Mucosa of gallbladder (tissue), 1 donor: ENCODE measurements around the gene SRP68. TPM values are rescaled to one million over a fixed set of nuclear protein-coding genes. Genes with fewer than 3 reads are reported as not detected.

ENCODE experiments used
- DNase-seq: peaks from one replicate; pipeline ENCODE4 v3.0.0-alpha.2; 2020; ENCODE audit warnings: low spot score
- total RNA-seq: library from RNA; stranded (reverse); gene quantifications from one replicate; pipeline ENCODE4 v1.2.1, GENCODE V29; 2021
- donor health status: DM: no; HTN: no; CAD: no.

SRP68 gene
- 69.8 TPM for total RNA-seq

DNA sequence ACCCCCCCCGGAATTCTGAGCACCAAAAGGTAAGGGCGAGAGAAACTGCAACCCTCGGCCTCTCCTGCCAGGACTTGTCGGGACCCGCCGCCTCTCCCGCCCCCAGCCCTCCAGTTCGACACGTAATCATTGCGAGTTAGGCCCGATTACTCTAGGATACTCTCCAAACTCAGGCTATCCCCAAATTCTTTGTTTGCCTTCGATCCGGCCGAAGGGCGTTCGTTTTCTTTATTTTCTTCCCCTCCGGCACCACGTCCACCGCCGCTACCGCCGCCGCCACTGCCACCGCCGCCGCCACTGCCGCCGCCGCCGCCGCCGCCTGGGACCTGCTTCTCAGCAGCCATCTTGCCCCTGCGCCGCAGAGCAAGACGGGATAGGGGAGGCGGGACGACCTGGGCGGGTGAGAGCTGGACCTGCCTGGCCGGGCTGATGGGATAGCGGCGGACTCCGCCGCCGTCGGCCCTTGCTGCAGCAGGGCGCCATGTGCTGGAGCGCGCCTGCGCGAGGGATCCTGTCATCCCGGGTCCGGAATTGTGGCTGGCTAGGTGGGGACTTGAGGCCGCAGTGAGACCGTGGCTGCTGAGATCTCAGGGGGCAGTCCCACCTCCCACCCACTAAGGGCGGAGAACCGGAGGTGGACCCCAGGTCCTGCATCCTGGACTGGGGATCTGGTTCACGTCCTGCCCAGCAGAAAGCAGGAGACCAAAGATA is at the start of gene SRP68:
Gene SRP68 (minus strand): TSS at position 370 of the 711 bp plus-strand sequence. CDS start 26 bp downstream, at position 344.
- DNase-seq, result peak; percentile 94

DNA sequence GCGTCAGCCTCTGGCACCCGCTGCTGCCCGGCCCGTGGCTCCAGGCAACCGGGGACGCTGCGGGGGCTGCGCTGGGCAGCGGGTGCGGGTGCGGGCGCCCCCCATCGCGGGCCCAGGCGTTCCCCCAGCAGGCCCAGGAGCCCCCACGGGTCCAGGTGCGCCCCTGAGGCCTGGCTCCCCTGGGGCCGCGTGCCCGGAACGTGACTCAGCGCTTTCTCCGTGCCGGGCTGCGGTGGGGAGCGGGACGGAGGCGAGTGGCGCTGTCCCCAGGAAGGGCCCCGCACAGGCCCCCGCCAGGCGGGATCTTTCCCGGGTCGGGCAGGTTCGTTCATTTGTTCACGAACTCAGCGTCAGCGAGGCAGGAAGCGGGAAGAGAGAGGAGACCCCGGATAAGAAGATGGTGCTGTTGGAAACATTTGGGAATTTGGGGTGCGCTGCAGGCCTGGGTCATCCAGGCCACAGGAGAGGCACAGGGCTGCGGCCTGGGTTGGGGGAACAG is 49.7 kb upstream of the SRP68 start:
- DNase-seq, result no peak

DNA sequence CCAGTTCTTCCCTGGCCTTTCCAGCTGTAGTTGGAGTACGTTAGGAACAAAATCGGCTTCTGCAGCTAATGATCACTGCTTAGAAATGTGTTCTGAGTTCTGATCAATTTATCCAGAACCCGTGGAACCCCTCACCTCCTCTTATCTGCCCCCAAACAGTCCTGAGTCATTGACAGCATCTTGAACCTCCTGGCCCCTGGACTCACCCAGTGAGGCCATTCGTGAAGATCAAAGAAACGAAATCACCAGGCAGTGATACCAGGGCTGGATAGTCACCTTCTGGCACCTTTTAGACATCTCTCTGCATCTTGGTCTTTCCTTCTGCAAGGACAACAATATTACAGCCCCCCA is 48.3 kb upstream of the SRP68 start:
- DNase-seq, result no peak

DNA sequence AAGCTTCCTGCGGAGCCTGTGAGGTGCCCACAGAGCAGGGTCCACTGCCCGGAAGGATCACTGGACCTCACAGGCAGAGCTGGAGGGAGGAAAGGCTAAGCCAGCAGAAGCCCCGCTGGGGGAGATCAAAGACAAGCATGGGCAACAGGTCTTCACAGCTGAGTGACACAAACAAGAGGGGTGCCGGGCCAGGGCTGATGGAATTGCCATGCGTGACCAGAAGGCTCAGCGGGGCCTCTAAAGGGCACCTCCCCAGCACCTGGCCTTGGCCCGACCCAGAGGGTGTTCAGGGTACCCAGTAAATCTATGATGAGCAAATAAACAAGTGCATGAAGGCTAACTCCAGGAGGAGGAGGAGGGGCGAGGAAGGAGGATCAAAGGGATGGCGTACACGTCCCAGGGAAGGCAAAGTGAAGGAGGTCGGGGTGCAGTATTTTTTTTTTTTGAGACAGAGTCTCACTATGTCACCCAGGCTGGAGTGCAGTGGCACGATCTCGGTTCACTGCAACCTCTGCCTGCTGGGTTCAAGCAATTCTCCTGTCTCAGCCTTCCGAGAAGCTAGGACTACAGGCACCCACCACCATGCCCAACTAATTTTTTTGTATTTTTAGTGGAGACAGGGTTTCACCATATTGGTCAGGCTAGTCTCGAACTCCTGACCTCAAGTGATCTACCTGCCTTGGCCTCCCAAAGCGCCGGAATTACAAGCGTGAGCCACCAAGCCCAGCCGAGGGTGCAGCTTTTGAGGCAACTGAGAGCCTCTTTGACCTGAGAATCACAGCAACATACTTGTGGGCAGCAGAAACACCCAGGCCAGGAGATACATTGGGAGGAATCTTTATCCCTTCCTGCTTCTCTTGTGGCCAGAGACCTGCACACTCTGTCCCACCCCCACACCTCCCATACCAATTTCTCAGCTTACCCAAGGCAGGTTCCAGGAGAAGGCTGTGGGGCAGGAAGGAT is 47.4 kb upstream of the SRP68 start:
- no peak for DNase-seq

DNA sequence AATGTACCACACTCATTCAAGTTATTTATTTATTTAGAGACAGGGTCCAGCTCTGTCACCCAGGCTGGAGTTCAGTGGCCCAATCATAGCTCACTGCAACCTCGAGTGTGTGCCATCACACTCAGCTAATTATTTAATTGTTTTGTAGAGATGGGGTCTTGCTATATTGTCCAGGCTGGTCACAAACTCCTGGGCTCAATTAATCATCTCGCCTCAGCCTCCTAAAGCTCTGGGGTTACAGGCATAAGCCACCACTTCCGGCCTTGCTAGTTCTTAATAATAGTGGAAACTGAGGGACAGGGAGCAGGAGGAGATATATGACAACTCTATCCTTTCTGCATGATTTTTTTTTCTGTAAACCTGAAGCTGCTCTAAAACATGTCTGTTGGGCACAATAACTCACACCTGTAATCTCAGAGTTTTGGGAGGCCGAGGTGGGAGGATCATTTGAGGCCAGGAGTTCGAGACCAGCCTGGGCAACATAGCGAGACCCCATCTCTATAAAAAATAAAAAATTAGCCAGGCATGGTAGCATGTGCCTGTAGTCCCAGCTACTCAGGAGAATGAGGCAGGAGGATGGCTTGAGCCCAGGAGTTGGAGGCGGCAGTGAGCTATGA is 42.9 kb upstream of the SRP68 start:
- no peak for DNase-seq

DNA sequence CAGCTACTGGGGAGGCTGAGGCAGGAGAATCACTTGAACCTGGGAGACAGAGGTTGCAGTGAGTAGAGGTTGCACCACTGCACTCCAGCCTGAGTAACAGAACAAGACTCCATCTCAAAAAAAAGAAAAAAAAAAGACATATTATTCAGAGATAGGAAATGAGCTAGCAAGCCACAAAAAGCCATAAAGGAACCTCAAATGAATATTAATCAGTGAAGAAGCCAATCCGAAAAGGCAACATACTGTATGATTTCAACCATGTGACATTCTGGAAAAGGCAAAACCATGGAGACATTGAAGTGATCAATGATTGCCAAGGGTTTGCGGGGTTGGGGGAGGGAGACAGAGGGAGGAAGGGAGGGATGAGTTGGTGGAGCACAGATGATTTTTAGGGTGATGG is 39.6 kb upstream of the SRP68 start:
- no peak for DNase-seq

DNA sequence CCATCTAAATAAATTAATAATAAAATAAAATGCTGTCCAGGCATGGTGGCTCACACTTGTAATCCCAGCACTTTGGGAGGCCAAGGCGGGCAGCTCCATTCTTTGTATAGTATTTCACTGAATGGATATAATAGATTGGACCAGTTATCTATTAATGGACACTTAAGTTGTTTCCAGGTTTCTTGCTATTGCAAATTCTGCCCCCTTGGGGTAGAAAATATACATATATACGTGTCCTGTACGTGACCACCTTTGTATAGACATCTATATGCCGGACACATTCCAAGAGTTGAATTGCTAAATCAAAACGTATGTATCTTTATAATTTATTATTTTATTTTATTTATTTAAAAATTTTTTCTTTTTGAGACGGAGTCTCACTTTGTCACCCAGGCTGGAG is 35.2 kb upstream of the SRP68 start:
- DNase-seq, result no peak

DNA sequence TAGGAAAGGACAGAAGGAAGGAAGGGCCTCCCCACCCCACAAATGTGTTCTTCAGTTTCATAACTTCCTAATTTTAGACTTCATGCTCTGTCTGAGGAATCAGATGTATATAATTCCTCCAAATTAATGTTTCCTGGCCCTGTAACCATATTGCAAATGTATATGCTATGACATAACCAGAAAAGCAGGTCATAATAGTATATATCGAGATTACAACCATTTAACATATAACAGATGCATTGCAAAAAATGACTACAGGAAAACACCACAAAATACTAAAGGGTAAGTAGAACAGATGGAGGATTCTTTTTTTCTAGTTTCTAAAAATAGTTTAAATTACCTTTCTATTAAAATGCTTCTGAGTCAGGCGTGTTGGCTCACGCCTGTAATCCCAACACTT is 34.4 kb upstream of the SRP68 start:
- DNase-seq, result no peak

DNA sequence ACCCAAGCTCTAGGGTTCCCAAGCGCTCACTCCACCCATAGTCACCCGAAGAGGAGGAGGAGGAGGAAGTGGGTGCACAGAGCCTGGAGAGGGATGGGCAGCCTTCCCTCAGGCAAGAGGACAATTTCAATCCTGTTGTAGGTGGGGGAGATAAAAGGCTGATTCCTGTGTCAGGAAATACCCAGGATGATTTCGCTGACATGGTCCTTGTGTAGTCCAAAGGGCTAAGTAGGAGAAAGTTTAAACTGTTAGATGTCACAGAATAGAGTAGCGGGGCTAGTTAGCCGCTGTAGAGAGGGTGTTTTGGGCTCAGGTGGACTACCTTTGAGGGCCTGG is 32.5 kb upstream of the SRP68 start:
- DNase-seq, result no peak

DNA sequence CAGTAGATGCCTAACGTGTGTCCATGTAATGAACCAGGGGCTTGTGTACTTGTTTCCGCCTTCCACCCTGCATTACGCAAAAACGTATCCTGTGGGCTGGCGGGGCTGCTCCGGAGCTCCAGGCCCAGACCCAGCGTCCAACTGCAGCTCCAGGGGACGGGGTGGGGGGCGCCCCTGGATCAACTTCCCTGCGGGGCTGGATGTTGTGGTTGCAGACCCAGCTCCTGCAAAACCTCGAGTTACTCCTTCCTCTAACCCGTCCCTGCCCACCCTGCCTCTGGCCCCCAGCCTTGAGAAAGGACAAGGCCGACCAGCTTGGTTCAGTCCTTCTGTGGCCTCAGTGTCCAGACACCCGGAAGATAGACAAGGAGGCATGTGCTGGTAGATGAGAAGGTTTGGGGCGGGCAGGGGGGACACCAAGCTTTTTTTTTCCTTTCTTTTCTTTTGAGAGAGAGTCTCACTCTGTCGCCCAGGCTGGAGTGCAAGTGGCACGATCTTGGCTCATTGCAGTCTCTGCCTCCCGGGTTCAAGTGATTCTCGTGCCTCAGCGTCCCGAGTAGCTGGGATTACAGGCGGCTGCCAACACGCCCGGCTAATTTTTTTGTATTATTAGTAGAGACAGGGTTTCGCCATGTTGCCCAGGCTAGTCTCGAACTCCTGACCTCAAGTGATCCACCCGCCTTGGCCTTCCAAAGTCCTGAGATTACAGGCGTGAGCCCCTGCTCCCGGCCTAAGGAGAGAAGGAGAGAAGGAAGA is 32.0 kb upstream of the SRP68 start:
- no peak for DNase-seq

DNA sequence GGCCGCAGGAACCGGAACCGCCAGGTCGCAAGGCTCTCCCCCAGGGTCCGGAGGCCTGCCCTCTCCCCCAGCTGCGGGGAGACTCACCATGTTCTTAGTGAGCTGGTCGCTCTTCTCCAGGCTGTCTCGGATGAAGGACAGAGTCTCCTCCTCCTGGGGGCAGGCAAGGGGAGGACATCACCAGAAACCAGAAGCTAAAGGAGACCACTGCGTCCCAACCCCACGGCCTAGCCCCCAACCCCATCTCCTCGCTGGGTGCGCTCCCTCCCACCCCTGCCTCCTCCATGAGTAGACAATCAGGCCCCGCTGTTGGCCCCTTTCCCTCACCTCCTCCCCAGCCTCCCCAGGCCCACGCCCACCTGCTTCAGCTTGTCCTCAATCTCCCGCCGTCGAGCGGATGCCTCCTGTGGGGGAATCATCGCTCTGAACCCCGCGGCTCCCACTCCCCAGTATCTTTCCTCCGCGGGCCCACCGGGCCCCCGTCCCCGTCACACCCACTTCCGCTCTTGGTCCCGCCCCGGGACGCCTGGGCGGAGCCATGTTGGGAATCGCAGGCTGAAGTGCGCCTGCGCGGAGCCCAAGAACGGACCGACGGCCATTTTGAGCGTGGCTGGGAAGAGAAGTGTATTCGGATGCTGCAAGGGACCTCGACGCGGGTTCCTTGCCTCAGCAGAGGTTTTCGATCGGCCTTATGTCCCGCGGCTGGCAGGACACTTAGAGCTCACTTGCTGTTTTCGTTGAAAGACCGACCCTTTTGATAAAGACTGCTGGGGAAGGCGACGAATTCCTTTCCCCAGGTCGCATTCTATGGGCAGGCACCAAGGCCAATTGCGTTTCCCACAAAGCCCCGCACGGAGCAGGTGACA is 31.2 kb upstream of the SRP68 start, which contains the start of gene EXOC7:
Gene EXOC7 (minus strand): TSS at position 514 of the 866 bp plus-strand sequence. CDS start 95 bp downstream, at position 419.
- peak; percentile 92 for DNase-seq

DNA sequence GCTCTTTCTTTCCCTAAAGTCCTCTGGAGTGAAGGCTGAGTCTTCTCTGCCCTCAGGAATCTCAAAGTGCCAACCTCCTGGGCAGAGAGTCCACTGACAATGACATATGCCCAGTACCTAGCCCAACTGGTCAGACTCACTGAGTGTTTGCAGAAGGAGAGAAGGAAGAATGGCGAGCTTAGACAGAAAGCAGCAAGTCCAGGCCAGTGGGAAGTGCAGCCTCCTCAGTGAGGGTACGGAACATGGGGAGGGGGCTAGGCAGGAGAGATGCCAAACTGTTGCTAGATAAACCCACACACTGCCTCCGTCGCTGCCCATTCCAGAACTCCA is 30.6 kb upstream of the SRP68 start:
- no peak for DNase-seq

DNA sequence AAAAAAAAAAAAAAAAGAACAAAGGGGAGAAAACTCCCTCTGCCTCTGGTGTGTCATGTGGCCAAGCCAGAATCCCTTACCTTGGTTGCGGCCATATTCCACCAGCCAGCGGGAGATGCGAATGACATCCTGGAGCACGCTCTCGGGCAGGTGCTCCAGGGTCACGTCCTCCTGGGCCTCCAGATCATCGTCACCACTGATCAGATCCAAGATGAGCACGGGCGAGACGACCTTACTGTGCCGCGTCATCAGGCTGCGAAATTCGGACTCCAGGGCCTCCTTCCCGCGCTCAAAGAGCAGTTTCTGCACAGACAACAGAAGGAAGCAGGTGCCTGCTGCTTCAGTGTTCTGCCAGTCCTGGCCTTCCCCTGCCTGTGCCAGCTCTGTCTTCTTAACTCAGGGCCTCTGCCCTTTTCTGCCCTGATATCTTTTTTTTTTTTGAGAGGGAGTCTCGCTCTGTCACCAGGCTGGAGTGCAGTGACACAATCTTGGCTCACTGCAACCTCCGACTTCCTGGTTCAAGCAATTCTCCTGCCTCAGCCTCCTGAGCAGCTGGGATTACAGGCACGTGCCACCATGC is 25.5 kb upstream of the SRP68 start:
- DNase-seq, result no peak

DNA sequence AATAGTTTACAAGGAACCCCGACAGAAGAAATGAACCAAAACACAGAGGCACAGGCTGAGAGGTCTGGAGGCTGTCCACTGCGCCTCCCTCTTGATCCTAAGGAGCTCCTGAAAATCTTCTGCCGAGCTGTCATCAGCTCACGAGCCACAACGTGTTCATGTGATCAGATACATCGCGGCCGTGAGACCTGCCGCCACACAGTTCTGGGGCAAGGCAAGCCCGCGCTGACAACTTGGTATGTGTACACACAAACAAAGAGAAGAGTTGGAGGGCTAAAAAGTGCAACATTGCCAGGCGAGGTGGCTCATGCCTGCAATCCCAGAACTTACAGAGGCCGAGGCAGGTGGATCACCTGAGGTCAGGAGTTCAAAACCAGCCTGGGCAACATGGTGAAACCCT is 23.6 kb upstream of the SRP68 start:
- DNase-seq, result no peak

DNA sequence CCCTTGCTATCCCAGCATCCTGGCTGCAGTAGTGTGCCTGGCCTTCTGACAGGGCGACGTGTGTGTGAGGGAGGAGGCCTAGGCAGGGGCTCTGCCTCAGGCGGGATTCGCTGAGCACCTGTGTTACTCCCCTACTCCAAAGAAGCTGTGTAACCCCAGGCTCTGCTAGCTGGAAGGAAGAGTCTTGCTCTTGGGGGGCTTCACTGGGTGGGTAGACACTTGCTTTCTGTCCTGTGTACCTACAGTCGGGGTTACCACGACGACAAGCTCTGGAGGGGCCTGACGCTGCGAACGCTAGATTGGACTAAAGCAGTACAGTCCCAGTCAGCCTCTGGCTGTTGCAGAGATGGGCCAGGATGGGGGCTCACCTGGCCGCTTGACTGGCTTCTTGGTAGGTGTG is 21.7 kb upstream of the SRP68 start:
- no peak for DNase-seq

DNA sequence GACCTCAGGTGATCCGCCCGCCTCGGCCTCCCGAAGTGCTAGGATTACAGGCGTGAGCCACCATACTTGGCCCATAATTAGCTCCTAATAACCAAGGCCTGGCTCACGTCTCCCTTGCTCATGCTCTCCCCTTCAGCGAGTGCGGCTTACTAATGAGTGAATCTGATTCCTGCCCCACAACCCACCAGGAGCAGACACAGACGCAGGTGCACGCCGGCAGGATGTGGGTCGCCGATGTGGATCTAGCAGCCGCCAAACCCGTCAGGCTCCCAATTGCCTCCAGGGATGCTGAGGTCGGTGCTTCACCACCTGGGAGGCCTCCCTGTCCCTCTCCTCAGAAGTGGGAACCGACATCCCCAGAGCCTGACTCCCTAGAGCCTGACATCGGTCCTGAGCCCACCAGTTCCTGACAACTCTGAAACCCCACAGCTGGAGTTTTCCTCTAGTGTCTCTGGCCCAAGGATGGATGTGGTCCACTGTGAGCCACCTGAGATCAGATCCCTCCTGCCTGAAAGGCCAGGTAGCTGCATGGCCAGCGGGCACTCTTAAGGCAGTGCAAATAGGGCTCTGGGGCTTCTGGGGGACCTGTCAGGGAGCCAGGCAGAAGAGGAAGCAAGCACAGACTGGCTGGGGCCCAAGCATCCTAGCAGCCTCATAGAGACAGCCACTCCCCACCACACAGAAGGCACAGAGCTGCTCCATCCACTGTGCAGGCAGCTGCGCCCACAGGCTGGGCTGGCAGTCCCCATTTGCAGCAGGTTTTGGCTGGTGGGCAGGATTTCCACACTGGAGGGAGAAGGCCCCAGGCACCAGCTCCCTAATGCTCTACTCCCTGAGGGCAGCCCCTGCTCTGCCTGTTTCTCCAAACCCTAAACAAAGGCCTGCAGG is 20.5 kb upstream of the SRP68 start:
- no peak for DNase-seq

DNA sequence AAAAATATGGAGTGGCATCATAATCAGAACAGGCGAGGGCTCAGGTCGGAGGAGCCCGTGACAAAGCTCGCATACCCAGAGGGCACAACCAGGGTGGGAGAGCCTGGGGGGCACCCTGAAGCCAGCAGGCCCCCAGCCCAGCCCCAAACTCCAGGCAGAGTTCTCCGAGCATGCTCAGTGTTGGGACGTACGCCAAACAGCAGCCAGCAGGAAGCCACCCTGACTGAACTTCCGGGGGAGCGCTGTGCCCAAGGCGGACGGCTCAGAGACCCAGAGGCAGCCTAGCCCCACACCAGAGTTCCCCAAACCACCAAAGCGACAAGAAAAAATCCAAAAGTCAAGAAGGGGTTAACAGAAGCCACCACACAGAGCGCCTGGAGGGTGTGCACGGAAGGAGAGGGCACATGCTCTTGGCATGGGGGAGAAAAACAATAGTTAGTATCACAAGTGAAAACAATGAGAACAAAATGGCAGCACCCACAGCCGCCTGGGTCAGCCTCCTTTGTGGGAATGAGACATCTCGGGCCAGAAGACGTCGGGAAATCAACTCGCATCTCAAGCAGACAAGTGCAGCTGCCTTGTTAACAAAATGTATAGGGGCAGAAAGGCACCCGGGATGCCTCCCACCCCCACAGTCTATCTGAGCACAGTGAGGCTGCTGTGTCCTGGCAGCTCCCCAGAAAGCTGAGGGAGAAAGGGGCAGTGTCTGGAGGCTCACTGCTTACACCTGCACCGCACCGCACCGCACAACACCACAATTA is 19.4 kb upstream of the SRP68 start:
- DNase-seq, result no peak

DNA sequence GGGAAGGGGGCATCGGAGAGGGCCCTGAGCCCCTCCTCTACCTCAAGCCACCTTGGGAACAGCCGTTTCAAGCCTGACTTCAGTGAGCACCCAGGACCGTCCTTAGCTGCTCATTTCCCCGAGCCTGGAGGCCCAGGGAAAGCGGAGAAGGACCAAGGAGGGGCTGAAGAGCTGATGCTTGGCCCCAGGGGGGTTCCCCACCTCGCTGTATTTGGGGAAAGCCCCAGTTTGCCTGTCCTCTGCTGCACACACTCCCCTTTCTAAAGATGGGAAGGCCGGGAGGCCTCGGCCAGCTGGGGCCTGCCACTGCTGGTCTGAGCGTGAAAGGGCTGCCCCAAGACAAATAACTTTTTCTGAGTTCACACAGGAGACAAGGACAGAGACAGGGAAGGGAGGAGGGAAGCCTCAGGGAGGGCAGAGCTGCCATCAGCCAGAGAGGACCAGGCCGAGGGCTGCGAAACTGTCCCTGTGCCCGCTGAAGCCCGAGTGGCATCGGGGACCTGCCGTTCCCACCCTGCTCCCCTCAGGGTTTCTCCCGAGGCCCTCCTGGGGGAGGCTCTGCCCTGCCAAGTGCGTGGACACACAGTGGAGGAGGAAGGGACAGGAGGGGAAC is 18.3 kb upstream of the SRP68 start:
- DNase-seq, result no peak
